Anterior cingulate cortex (tissue), 58 donors: Measurements from ENCODE around the gene SCYGR6.

Source experiments
- DNase-seq, 58 donors: peaks; one replicate each; lab custom pipeline; 2025; lab: John Stamatoyannopoulos, UW

SCYGR6 gene

DNA sequence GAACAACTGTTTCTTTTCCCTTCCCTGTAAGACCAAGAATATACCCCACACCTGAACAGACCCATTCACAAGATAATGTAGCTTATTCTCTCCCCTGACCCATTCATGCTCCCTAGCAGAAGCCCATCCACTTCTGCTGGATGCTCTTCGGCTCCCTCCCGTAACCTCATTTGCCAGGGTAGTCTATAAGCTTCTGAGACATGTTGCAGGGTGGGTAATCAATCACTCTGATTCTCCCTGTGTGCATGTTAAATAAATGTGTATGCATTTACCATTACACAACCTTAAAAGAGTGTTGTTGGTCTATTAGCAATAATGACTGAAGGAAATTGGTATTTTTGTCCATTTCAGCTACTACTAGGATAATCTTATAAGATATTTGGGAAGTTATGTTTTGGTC is 8.1 kb downstream of the SCYGR6 start:
- DNase-seq, result no peak

DNA sequence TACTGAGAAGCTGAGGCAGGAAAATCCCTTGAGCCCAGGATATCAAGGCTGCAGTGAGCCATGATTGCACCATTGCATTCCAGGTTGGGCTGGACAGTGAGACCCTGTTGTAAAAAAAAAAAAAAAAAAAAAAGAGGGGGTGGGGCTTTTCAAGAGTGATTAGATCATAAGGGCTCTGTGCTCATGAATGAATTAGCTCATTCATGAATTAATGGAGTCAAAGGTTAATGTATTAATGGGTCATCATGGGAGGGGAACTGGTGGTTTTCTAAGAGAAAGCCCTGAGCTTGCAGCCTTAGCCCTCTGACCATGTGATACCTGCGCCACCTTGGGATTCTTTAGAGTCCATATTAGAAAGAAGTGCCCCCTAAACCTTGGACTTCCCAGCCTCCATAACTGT is 11.3 kb downstream of the SCYGR6 start:
- no peak for DNase-seq

DNA sequence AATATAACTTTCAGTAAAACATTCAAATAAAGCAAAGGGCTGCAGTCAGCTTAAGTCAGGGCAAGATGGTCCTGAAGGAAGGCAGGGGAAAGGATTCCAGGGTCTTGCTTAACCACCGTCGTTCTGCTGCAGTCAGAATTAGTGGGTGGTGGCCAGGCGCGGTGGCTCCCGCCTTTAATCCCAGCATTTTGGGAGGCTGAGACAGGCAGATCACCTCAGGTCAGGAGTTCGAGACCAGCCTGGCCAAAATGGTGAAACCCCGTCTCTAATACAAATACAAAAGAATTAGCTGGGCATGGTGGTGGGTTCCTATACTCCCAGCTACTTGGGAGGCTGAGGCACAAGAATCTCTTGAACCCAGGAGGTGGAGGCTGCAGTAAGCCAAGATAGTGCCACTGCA is 13.6 kb downstream of the SCYGR6 start:
- no peak for DNase-seq

DNA sequence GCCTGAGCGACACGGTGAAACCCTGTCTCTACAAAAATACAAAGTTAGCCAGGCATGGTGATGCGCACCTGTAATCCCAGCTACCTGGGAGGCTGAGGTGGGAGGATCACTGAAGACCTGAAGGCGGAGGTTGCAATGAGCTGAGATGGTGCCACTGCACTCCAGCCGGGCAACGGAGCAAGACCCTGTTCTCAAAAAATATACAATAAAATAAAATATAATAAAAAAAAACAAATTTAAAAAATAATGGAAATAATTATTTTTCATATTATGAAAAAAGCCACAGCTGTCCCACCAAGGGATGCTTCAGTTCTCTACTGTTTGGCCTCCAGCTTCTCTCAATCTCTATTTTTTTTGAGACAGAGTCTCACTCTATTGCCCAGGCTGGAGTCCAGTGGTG is 17.2 kb downstream of the SCYGR6 start:
- DNase-seq, result no peak

DNA sequence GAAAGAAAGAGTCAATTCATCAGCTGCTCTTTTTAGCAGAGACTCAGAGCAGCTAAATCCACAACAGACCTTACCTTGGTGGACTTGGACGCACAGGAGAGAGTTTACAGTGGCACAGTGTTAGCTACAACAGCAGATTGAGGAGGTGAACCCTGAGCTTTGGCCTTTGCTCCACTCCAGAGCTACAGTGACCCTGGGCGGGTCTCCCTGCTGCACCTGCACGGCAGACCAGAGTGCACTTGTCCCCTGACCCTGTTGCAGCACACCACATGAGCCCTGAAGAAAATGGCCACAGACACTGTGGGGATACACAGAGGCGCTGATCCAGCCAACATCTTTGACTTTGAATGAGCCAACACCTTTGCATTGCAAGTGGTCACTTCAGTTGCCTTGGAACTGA is 17.7 kb downstream of the SCYGR6 start:
- DNase-seq, result no peak

DNA sequence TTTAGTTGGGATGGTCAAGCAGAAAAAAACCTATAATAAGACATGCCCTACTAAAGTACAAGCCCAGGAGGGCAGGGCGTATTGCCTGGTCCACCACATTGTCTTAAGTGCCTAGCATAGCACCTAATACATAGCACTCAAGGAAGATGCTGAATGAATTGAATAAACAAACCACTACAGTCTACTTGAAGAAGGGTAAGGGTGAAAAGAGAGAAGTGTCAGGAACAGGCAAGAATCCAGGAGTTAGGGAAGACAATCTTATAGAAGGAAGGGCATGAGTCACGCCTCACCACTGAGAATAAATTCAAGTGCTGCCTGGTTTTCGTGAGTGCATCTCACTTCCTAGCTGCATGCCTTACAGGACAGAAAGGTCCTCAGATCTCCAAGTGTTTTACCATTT is 20.6 kb downstream of the SCYGR6 start:
- DNase-seq, result no peak

DNA sequence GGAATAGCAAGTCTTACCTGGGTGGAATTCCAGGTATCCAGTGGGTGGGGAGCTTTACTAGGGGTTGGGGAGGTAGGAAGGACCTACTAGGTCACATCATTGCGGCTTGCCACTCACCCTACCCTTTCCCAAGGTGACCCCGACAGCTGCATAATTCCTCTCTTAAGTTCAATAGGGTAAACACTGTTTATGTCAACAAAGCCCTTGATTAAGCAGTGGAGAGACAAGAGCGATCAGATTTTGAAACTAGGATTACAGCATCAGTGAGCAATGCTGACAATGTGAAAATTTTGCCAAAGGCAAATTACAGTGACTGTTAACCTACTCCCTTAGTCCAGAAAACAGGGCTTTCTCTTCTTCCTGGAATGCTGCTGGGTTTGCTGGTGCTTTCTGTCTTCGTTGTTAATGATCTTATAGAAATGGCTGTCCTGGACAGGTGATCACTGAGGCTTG is 21.3 kb downstream of the SCYGR6 start:
- no peak for DNase-seq

DNA sequence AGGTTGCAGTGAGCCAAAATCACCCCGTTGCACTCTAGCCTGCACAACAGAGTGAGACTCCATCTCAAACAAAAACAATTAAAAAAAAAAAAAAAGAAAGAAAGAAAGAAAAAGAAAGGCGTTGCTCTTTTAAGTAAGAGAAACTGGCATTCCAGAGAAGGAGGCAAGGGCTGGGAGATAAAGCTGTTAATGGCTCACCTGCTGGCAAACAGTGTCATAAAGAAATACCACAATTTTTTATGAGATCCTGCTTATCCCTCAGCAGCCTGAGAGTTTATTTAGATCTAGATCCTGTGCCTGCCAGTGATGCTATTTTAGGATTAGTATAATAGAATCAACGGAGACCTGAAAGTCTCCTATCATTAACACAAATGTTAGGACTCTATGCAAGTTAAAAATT is 23.0 kb downstream of the SCYGR6 start:
- no peak for DNase-seq

DNA sequence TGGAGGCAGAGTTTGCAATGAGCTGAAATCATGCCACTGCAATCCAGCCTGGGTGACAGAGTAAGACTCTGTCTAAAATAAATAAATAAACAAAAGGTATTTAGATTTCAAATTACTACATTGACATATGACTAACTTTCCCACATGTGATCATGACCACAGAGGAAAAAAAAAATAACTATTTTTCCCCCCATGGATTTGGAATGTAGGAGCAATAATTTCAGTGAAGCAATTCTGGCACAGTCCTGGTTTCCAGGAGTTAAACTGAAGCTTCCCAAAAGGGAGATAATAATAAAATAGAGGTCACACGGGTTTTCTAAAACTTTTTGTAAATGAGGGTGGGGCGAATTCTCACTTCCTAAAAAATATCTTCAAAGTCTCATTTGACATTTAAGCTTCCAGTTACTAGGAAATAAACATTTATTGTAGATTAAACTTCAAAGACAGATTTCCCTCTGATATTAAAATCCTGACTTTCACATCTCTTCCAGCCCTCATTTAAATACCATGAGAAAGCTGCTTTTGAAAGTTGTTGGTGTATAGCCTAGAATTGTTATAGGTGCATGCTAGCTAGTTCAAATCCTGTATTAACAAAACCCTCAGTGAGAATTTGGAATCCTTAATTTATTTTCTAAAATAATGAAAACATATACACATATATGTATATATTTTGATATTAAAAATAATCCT is 27.4 kb downstream of the SCYGR6 start:
- DNase-seq, result no peak

DNA sequence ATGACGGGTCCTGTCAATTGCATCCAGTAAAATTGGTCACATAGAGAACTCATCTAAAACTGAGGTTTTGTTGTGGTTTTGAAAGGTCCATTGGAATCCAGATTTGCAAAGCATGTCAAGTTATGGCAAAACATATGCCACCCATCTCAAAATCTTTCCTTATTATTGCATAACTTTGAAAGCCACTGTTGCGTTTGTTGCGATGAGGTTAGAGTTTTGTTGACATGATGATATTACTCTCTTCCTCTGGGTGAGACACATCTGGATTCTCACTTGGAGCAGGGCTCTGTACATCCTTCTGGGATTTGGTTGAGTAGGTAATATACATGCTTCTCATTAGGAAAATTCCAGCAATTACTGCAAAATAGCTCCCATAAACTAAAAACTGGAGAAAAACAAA is 37.4 kb downstream of the SCYGR6 start:
- DNase-seq, result no peak

DNA sequence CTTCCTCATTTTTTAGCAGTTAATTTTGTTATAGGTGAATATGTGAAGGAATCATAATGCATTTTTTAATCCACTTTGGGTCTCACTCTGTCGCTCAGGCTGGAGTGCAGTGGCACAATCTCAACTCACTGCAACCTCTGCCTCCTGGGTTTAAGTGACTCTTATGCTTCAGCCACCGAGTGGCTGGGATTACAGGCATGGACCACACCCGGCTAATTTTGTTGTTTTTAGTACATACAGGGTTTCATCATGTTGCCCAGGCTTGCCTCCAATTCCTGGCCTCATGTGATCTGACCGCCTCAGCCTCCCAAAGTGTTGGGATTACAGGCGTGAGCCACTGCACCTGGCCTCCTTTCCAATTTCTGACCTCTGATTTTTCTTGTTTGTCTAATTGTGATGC is 40.3 kb downstream of the SCYGR6 start:
- no peak for DNase-seq

DNA sequence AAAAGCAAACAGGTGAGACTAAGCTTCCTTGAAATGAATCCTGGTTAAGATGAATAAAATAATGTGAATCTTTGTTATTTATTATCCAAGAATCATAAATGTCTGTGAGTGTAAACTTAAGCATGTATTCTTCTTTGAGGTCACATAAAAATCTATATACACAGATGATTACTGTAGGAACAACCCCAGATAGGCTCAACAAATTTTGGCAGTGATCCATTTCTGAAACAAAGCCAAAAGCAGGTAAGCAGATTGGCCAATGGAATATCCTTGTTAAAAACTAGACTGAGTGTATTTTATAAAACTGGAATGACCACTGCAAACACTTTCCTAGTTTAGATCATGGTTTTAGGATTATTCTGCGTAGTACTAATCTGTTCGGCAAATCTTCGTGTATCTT is 46.6 kb downstream of the SCYGR6 start:
- DNase-seq, result no peak

DNA sequence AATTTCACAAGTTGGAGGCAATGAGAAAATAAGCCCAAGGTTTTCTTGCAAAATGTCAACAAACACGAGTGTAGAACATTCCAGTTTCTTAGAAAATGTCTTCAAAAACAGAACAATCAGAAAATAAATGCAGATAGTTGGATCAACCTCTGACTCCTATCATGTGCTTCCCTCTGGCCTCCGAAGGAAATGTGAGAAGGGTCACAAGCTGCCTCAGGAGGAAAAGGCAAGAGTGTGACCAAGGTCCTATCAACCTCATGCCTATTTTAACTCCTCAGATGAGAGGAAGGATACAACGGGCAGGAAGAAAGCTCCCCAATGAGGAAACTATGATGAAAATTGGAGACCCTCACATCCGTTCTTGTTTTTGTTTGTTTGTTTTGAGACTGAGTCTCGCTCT is 50.1 kb downstream of the SCYGR6 start:
- DNase-seq, result no peak
